Lower leg skin (tissue), 3 donors: ENCODE data around the gene TMEM150B.

ENCODE experiments used
- CTCF ChIP-seq, 3 donors: fragments of 450-650 bp; IDR thresholded peaks; one replicate each; pipeline ENCODE4 v1.5.1; 2016; ENCODE audit warnings: antibody characterized with exemption in 3 of 3, mild to moderate bottlenecking in 3 of 3, moderate library complexity in 2 of 3
- POLR2A ChIP-seq, 2 donors: fragments of 450-650 bp; IDR thresholded peaks; one replicate each; pipeline ENCODE4 v1.6.1; 2016 to 2017; ENCODE audit warnings: antibody characterized with exemption in 2 of 2, mild to moderate bottlenecking in 1 of 2, moderate library complexity in 1 of 2

- no peak for TF ChIP-seq POLR2A (IDR thresholded peaks at IDR 0.05)
- no peak for TF ChIP-seq CTCF (IDR thresholded peaks at IDR 0.05)
These were observed 20.9 kb upstream of the TMEM150B start for GRCh38 chr19:55345818-55346724.
